ENCODE measurements around the gene PTCD2. TPM values are rescaled to one million over a fixed set of nuclear protein-coding genes. Genes with fewer than 3 reads are reported as not detected.
A peak's percentile ranks its signal among the peaks of the same experiment; 100 is the strongest.

The PTCD2 gene
- 10 to 100 TPM; 11.6 to 14.1 (median 13.3) TPM for total RNA-seq

- Mint-ChIP-seq H3K9me3 (no peaks in the 10 kb centered on the region), H3K4me3 (peak within 1 kb of the TSS; percentile 98), H3K4me1 (ENCODE audit: low read depth) (peaks cover 35% of the 10 kb centered on the region), H3K36me3 (ENCODE audit: insufficient read depth) (peaks cover 29% of the 10 kb centered on the region), H3K27me3 (ENCODE audit: low read depth) (no peaks in the 10 kb centered on the region)
- ATAC-seq (peak; percentile 99 to 100), DNase-seq (peak; percentile 91)
Observed at GRCh38 chr5:72319976-72320752, at the start of gene PTCD2, which contains the start of gene MRPS27. PTCD2 (plus strand) TSS chr5:72320373; CDS start chr5:72320383, 10 bp downstream. MRPS27 (minus strand) TSS chr5:72320240; CDS start chr5:72320221, 19 bp downstream.

GRCh38 chr5:72271702-72272101, 48.5 kb upstream of the PTCD2 start:
- H3K4me1 Mint-ChIP-seq (ENCODE audit: low read depth) = peaks cover 2% of the 10 kb centered on the region
- H3K36me3 Mint-ChIP-seq (ENCODE audit: insufficient read depth) = peaks cover 22% of the 10 kb centered on the region
- DNase-seq (no peak), ATAC-seq (no peak)
- H3K9me3 Mint-ChIP-seq = no peaks in the 10 kb centered on the region
- no peaks in the 10 kb centered on the region for H3K27me3 Mint-ChIP-seq (ENCODE audit: low read depth)
- no peak overlapping the region for H3K4me3 Mint-ChIP-seq

- no peaks in the 10 kb centered on the region for H3K27me3 Mint-ChIP-seq (ENCODE audit: low read depth)
- ATAC-seq = no peak
Observed at GRCh38 chr5:72272398-72272797, 47.8 kb upstream of the PTCD2 start.

GRCh38 chr5:72273547-72273946, 46.6 kb upstream of the PTCD2 start:
- no peak overlapping the region for H3K4me3 Mint-ChIP-seq
- H3K27me3 Mint-ChIP-seq (ENCODE audit: low read depth) = no peaks in the 10 kb centered on the region
- H3K9me3 Mint-ChIP-seq = no peaks in the 10 kb centered on the region
- DNase-seq (no peak), ATAC-seq (no peak)
- peaks cover 4% of the 10 kb centered on the region for H3K4me1 Mint-ChIP-seq (ENCODE audit: low read depth)
- peaks cover 29% of the 10 kb centered on the region for H3K36me3 Mint-ChIP-seq (ENCODE audit: insufficient read depth)

More at GRCh38 chr5:72272398-72272797, 47.8 kb upstream of the PTCD2 start:
- H3K4me3 Mint-ChIP-seq = no peak overlapping the region
- H3K9me3 Mint-ChIP-seq = no peaks in the 10 kb centered on the region
- peaks cover 4% of the 10 kb centered on the region for H3K4me1 Mint-ChIP-seq (ENCODE audit: low read depth)
- no peak for DNase-seq
- H3K36me3 Mint-ChIP-seq (ENCODE audit: insufficient read depth) = peaks cover 25% of the 10 kb centered on the region

GRCh38 chr5:72276219-72276752, 43.9 kb upstream of the PTCD2 start:
- DNase-seq (no peak), ATAC-seq (no peak)
- peaks cover 3% of the 10 kb centered on the region for H3K4me1 Mint-ChIP-seq (ENCODE audit: low read depth)
- no peak overlapping the region for H3K4me3 Mint-ChIP-seq
- H3K9me3 Mint-ChIP-seq = no peaks in the 10 kb centered on the region
- H3K36me3 Mint-ChIP-seq (ENCODE audit: insufficient read depth) = peaks cover 37% of the 10 kb centered on the region
- H3K27me3 Mint-ChIP-seq (ENCODE audit: low read depth) = no peaks in the 10 kb centered on the region

GRCh38 chr5:72280581-72281069, 39.5 kb upstream of the PTCD2 start:
- Mint-ChIP-seq H3K36me3 (ENCODE audit: insufficient read depth) (peaks cover 40% of the 10 kb centered on the region), H3K4me1 (ENCODE audit: low read depth) (peaks cover 3% of the 10 kb centered on the region), H3K4me3 (no peak overlapping the region), H3K9me3 (no peaks in the 10 kb centered on the region), H3K27me3 (ENCODE audit: low read depth) (no peaks in the 10 kb centered on the region)
- ATAC-seq (no peak), DNase-seq (no peak)

GRCh38 chr5:72281430-72281763, 38.8 kb upstream of the PTCD2 start:
- no peak for ATAC-seq
- peaks cover 38% of the 10 kb centered on the region for H3K36me3 Mint-ChIP-seq (ENCODE audit: insufficient read depth)
- no peak overlapping the region for H3K4me3 Mint-ChIP-seq

GRCh38 chr5:72281764-72282499, 38.2 kb upstream of the PTCD2 start:
- ATAC-seq (no peak), DNase-seq (no peak)
- Mint-ChIP-seq H3K4me1 (ENCODE audit: low read depth) (peaks cover 2% of the 10 kb centered on the region), H3K9me3 (no peaks in the 10 kb centered on the region), H3K27me3 (ENCODE audit: low read depth) (no peaks in the 10 kb centered on the region), H3K36me3 (ENCODE audit: insufficient read depth) (peaks cover 39% of the 10 kb centered on the region), H3K4me3 (no peak overlapping the region)

More at GRCh38 chr5:72281430-72281763, 38.8 kb upstream of the PTCD2 start:
- Mint-ChIP-seq H3K9me3 (no peaks in the 10 kb centered on the region), H3K4me1 (ENCODE audit: low read depth) (peaks cover 3% of the 10 kb centered on the region), H3K27me3 (ENCODE audit: low read depth) (no peaks in the 10 kb centered on the region)
- no peak for DNase-seq

GRCh38 chr5:72282878-72283277, 37.3 kb upstream of the PTCD2 start:
- Mint-ChIP-seq H3K27me3 (ENCODE audit: low read depth) (no peaks in the 10 kb centered on the region), H3K36me3 (ENCODE audit: insufficient read depth) (peaks cover 40% of the 10 kb centered on the region), H3K4me1 (ENCODE audit: low read depth) (no peaks in the 10 kb centered on the region), H3K9me3 (no peaks in the 10 kb centered on the region), H3K4me3 (no peak overlapping the region)
- ATAC-seq (no peak), DNase-seq (no peak)

- ATAC-seq (no peak), DNase-seq (no peak)
- Mint-ChIP-seq H3K4me1 (ENCODE audit: low read depth) (no peaks in the 10 kb centered on the region), H3K4me3 (no peak overlapping the region), H3K9me3 (no peaks in the 10 kb centered on the region), H3K36me3 (ENCODE audit: insufficient read depth) (peaks cover 41% of the 10 kb centered on the region), H3K27me3 (ENCODE audit: low read depth) (no peaks in the 10 kb centered on the region)
Observed at GRCh38 chr5:72283358-72283757, 36.8 kb upstream of the PTCD2 start.

GRCh38 chr5:72284559-72285423, 35.4 kb upstream of the PTCD2 start:
- H3K27me3 Mint-ChIP-seq (ENCODE audit: low read depth) = no peaks in the 10 kb centered on the region
- H3K4me1 Mint-ChIP-seq (ENCODE audit: low read depth) = no peaks in the 10 kb centered on the region
- H3K9me3 Mint-ChIP-seq = no peaks in the 10 kb centered on the region
- no peak overlapping the region for H3K4me3 Mint-ChIP-seq
- no peak for DNase-seq
- no peak for ATAC-seq
- H3K36me3 Mint-ChIP-seq (ENCODE audit: insufficient read depth) = peaks cover 37% of the 10 kb centered on the region

GRCh38 chr5:72285424-72285821, 34.8 kb upstream of the PTCD2 start:
- no peak for DNase-seq
- Mint-ChIP-seq H3K27me3 (ENCODE audit: low read depth) (no peaks in the 10 kb centered on the region), H3K36me3 (ENCODE audit: insufficient read depth) (peaks cover 39% of the 10 kb centered on the region), H3K4me1 (ENCODE audit: low read depth) (no peaks in the 10 kb centered on the region), H3K9me3 (no peaks in the 10 kb centered on the region), H3K4me3 (no peak overlapping the region)
- no peak for ATAC-seq

- no peaks in the 10 kb centered on the region for H3K27me3 Mint-ChIP-seq (ENCODE audit: low read depth)
- H3K36me3 Mint-ChIP-seq (ENCODE audit: insufficient read depth) = peaks cover 36% of the 10 kb centered on the region
- DNase-seq = no peak
- H3K4me3 Mint-ChIP-seq = no peak overlapping the region
- no peak for ATAC-seq
- H3K4me1 Mint-ChIP-seq (ENCODE audit: low read depth) = no peaks in the 10 kb centered on the region
- no peaks in the 10 kb centered on the region for H3K9me3 Mint-ChIP-seq
Observed at GRCh38 chr5:72286798-72287197, 33.4 kb upstream of the PTCD2 start.

GRCh38 chr5:72288924-72289323, 31.2 kb upstream of the PTCD2 start:
- H3K4me3 Mint-ChIP-seq = no peak overlapping the region
- no peak for DNase-seq
- no peaks in the 10 kb centered on the region for H3K4me1 Mint-ChIP-seq (ENCODE audit: low read depth)
- ATAC-seq = no peak
- H3K9me3 Mint-ChIP-seq = no peaks in the 10 kb centered on the region
- no peaks in the 10 kb centered on the region for H3K27me3 Mint-ChIP-seq (ENCODE audit: low read depth)
- peaks cover 37% of the 10 kb centered on the region for H3K36me3 Mint-ChIP-seq (ENCODE audit: insufficient read depth)
